Stomach smooth muscle (tissue), 2 donors: Measurements from ENCODE around the gene NF2.

Source experiments
- H3K27ac ChIP-seq: one replicate; pipeline ENCODE4 v1.7.0; 2013; ENCODE audit warnings: mild to moderate bottlenecking, low read length, inconsistent platforms
- H3K27me3 ChIP-seq, 2 donors: one replicate each; pipeline ENCODE4 v1.7.0; 2013; ENCODE audit warnings: low read length in 2 of 2; ENCODE audit not compliant: insufficient read depth in 2 of 2, control insufficient read depth in 1 of 2
- H3K36me3 ChIP-seq, 2 donors: one replicate each; pipeline ENCODE4 v1.7.0; 2013; ENCODE audit warnings: low read length in 2 of 2; ENCODE audit not compliant: control insufficient read depth in 2 of 2, insufficient read depth in 2 of 2
- H3K4me1 ChIP-seq: one replicate; pipeline ENCODE4 v1.7.0; 2013; ENCODE audit warnings: low read length; ENCODE audit not compliant: control insufficient read depth, insufficient read depth
- H3K4me3 ChIP-seq, 2 donors: one replicate each; pipeline ENCODE4 v1.7.0; 2013; ENCODE audit warnings: low read length in 2 of 2
- H3K9ac ChIP-seq, 2 donors: one replicate each; pipeline ENCODE4 v1.7.0; 2013; ENCODE audit warnings: low read length in 2 of 2, mild to moderate bottlenecking in 1 of 2
- H3K9me3 ChIP-seq, 2 donors: one replicate each; pipeline ENCODE4 v1.7.0; 2013; ENCODE audit warnings: low read length in 2 of 2; ENCODE audit not compliant: control insufficient read depth in 2 of 2
- donor health status: healthy.
- donor health status: Pancreatic carcinoma.

The NF2 gene

GRCh38 chr22:29702000-29702930 lies 98.8 kb downstream of the NF2 start:
- Histone ChIP-seq H3K36me3 (no peaks in the 10 kb centered on the region), H3K27me3 (peaks cover 26 to 27% of the 10 kb centered on the region in 2 donors), H3K27ac (no peak overlapping the region), H3K9ac (no peak overlapping the region), H3K9me3 (no peaks in the 10 kb centered on the region), H3K4me1 (peaks cover 15% of the 10 kb centered on the region), H3K4me3 (no peak overlapping the region)

- Histone ChIP-seq H3K9me3 (no peaks in the 10 kb centered on the region), H3K4me1 (peaks cover 15% of the 10 kb centered on the region), H3K9ac (no peak overlapping the region), H3K4me3 (no peak overlapping the region), H3K27ac (no peak overlapping the region), H3K27me3 (peaks cover 26 to 28% of the 10 kb centered on the region in 2 donors), H3K36me3 (no peaks in the 10 kb centered on the region)
These were observed 99.6 kb downstream of the NF2 start for GRCh38 chr22:29702931-29703501.

GRCh38 chr22:29703569-29704195 lies 100.2 kb downstream of the NF2 start:
- no peak overlapping the region for H3K9ac ChIP-seq
- peaks cover 28 to 29% of the 10 kb centered on the region in 2 donors for H3K27me3 ChIP-seq
- peaks cover 15% of the 10 kb centered on the region for H3K4me1 ChIP-seq
- H3K4me3 ChIP-seq = no peak overlapping the region
- no peak overlapping the region for H3K27ac ChIP-seq
- no peaks in the 10 kb centered on the region for H3K36me3 ChIP-seq
- H3K9me3 ChIP-seq = no peaks in the 10 kb centered on the region

- Histone ChIP-seq H3K4me3 (peak overlapping the region in 1 of 2 donors; percentile 40), H3K27me3 (peaks cover 28 to 31% of the 10 kb centered on the region in 2 donors), H3K9me3 (no peaks in the 10 kb centered on the region), H3K9ac (peak overlapping the region in 1 of 2 donors; percentile 32), H3K36me3 (no peaks in the 10 kb centered on the region), H3K27ac (no peak overlapping the region), H3K4me1 (peaks cover 15% of the 10 kb centered on the region)
These were observed 101.3 kb downstream of the NF2 start for GRCh38 chr22:29704528-29705285.

GRCh38 chr22:29705651-29706050 lies 102.2 kb downstream of the NF2 start:
- H3K27me3 ChIP-seq = peaks cover 28% of the 10 kb centered on the region in 2 donors
- H3K4me3 ChIP-seq = no peak overlapping the region
- H3K9ac ChIP-seq = no peak overlapping the region
- H3K36me3 ChIP-seq = no peaks in the 10 kb centered on the region
- H3K9me3 ChIP-seq = no peaks in the 10 kb centered on the region
- peaks cover 15% of the 10 kb centered on the region for H3K4me1 ChIP-seq
- no peak overlapping the region for H3K27ac ChIP-seq

- Histone ChIP-seq H3K4me3 (no peak overlapping the region), H3K9me3 (no peaks in the 10 kb centered on the region), H3K27ac (no peak overlapping the region), H3K27me3 (peaks cover 25 to 28% of the 10 kb centered on the region in 2 donors), H3K36me3 (no peaks in the 10 kb centered on the region), H3K9ac (no peak overlapping the region), H3K4me1 (peaks cover 15% of the 10 kb centered on the region)
These were observed 103.1 kb downstream of the NF2 start for GRCh38 chr22:29706486-29706885.

- Histone ChIP-seq H3K27ac (no peak overlapping the region), H3K4me3 (no peak overlapping the region), H3K9ac (no peak overlapping the region), H3K27me3 (peaks cover 24 to 25% of the 10 kb centered on the region in 2 donors), H3K4me1 (peaks cover 15% of the 10 kb centered on the region), H3K9me3 (no peaks in the 10 kb centered on the region), H3K36me3 (no peaks in the 10 kb centered on the region)
These were observed 103.6 kb downstream of the NF2 start for GRCh38 chr22:29707010-29707409.

GRCh38 chr22:29707471-29707870 lies 104.0 kb downstream of the NF2 start:
- H3K9ac ChIP-seq = no peak overlapping the region
- H3K27ac ChIP-seq = no peak overlapping the region
- no peak overlapping the region for H3K4me3 ChIP-seq
- H3K27me3 ChIP-seq = peaks cover 20 to 23% of the 10 kb centered on the region in 2 donors
- H3K36me3 ChIP-seq = no peaks in the 10 kb centered on the region
- H3K9me3 ChIP-seq = no peaks in the 10 kb centered on the region
- peaks cover 15% of the 10 kb centered on the region for H3K4me1 ChIP-seq

- H3K4me1 ChIP-seq = peaks cover 6% of the 10 kb centered on the region
- no peaks in the 10 kb centered on the region for H3K9me3 ChIP-seq
- no peak overlapping the region for H3K27ac ChIP-seq
- H3K36me3 ChIP-seq = no peaks in the 10 kb centered on the region
- no peak overlapping the region for H3K4me3 ChIP-seq
- no peak overlapping the region for H3K9ac ChIP-seq
- H3K27me3 ChIP-seq = peaks cover 11 to 21% of the 10 kb centered on the region in 2 donors
These were observed 106.8 kb downstream of the NF2 start for GRCh38 chr22:29710193-29710592.

- no peak overlapping the region for H3K4me3 ChIP-seq
- peaks cover 5% of the 10 kb centered on the region for H3K4me1 ChIP-seq
- H3K9me3 ChIP-seq = no peaks in the 10 kb centered on the region
- no peak overlapping the region for H3K27ac ChIP-seq
- H3K27me3 ChIP-seq = peaks cover 14 to 29% of the 10 kb centered on the region in 2 donors
- H3K36me3 ChIP-seq = no peaks in the 10 kb centered on the region
- H3K9ac ChIP-seq = no peak overlapping the region
These were observed 107.6 kb downstream of the NF2 start for GRCh38 chr22:29710922-29711593.
